Parathyroid adenoma (tissue), 2 donors: ENCODE results near the gene OR13C8.

ENCODE experiments used
- H2AFZ ChIP-seq: fragments of 300-600 bp; sonication (generic); one replicate; pipeline ENCODE4 v1.7.0; 2017; ENCODE audit warnings: antibody characterized with exemption, mild to moderate bottlenecking
- H3K27ac ChIP-seq: fragments of 300-600 bp; sonication (generic); one replicate; pipeline ENCODE4 v1.7.0; 2017
- H3K27me3 ChIP-seq: fragments of 300-600 bp; sonication (generic); one replicate; pipeline ENCODE4 v1.7.0; 2017; ENCODE audit warnings: low read length; ENCODE audit not compliant: control insufficient read depth, insufficient read depth
- H3K36me3 ChIP-seq: fragments of 300-600 bp; sonication (generic); one replicate; pipeline ENCODE4 v1.7.0; 2017; ENCODE audit warnings: low read length; ENCODE audit not compliant: control insufficient read depth, insufficient read depth
- H3K4me1 ChIP-seq: fragments of 300-600 bp; sonication (generic); one replicate; pipeline ENCODE4 v1.7.0; 2017; ENCODE audit warnings: control low read depth
- H3K4me2 ChIP-seq: fragments of 300-600 bp; sonication (generic); one replicate; pipeline ENCODE4 v1.7.0; 2017; ENCODE audit warnings: low read length
- H3K4me3 ChIP-seq: fragments of 300-600 bp; sonication (generic); one replicate; pipeline ENCODE4 v1.7.0; 2017; ENCODE audit warnings: low read depth, low read length
- H3K79me2 ChIP-seq: fragments of 300-600 bp; sonication (generic); one replicate; pipeline ENCODE4 v1.7.0; 2017; ENCODE audit warnings: control low read depth
- H3K9ac ChIP-seq: fragments of 300-600 bp; sonication (generic); one replicate; pipeline ENCODE4 v1.7.0; 2017; ENCODE audit warnings: mild to moderate bottlenecking
- H3K9me3 ChIP-seq: fragments of 300-600 bp; sonication (generic); one replicate; pipeline ENCODE4 v1.7.0; 2017; ENCODE audit warnings: low read length; ENCODE audit not compliant: control insufficient read depth
- TF ChIP-seq, protein P1 (sequence below): fragments of 300-600 bp; sonication (generic); IDR thresholded peaks from one replicate; pipeline ENCODE4 v1.7.0; 2017; ENCODE audit warnings: antibody characterized with exemption, mild to moderate bottlenecking
- donor health status: primary hyperparathyroidism.

The OR13C8 gene

DNA sequence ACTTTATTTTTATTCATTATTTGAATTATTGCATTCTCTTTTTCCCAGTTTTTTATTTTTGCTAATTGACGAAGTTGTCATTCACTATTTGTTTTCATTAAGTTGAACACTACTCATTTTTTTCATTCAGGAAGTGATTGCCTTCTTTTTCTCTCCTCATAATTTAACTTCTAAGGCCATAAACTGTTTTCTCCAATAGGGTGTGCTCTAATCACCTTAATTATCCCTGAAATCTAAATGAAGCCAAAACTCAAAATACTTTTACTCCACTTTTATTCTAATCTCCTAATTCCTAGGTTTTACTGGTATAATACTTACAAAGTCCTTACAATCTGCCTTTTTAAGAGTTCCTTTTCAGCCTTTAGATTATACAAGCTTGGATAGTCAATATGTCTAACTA is 39.4 kb downstream of the OR13C8 start:
- H3K9me3 ChIP-seq, result no peaks in the 10 kb centered on the region
- TF ChIP-seq, protein P1, sequence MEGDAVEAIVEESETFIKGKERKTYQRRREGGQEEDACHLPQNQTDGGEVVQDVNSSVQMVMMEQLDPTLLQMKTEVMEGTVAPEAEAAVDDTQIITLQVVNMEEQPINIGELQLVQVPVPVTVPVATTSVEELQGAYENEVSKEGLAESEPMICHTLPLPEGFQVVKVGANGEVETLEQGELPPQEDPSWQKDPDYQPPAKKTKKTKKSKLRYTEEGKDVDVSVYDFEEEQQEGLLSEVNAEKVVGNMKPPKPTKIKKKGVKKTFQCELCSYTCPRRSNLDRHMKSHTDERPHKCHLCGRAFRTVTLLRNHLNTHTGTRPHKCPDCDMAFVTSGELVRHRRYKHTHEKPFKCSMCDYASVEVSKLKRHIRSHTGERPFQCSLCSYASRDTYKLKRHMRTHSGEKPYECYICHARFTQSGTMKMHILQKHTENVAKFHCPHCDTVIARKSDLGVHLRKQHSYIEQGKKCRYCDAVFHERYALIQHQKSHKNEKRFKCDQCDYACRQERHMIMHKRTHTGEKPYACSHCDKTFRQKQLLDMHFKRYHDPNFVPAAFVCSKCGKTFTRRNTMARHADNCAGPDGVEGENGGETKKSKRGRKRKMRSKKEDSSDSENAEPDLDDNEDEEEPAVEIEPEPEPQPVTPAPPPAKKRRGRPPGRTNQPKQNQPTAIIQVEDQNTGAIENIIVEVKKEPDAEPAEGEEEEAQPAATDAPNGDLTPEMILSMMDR, result no peak

DNA sequence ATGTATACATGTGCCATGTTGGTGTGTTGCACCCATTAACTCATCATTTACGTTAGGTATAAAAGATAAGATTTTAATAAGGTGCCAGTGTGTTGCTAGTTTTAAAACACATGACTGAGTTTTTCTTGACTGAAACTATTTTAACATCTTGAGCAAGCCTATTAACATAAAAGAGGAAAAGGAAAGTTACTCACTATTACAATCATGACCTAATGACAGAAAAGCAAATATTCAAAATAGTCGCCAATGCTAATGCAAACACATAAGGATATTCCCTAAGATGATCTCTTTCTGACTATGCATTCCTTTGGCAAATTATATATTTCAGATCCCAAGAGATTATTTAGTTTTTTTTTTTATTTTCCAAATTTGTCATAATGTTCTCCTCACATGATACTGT is 42.2 kb downstream of the OR13C8 start:
- no peak overlapping the region for H2AFZ ChIP-seq
- H3K27me3 ChIP-seq, result no peaks in the 10 kb centered on the region
- H3K4me1 ChIP-seq, result no peaks in the 10 kb centered on the region
- H3K4me3 ChIP-seq, result no peak overlapping the region
- H3K79me2 ChIP-seq, result no peaks in the 10 kb centered on the region
- no peak overlapping the region for H3K9ac ChIP-seq
- H3K4me2 ChIP-seq, result no peak overlapping the region
- no peaks in the 10 kb centered on the region for H3K36me3 ChIP-seq
- TF ChIP-seq, protein P1, result no peak
- no peaks in the 10 kb centered on the region for H3K9me3 ChIP-seq
- no peak overlapping the region for H3K27ac ChIP-seq

More for the DNA sequence above, 39.4 kb downstream of the OR13C8 start:
- Histone ChIP-seq H3K36me3 (no peaks in the 10 kb centered on the region), H3K4me3 (no peak overlapping the region), H3K4me2 (no peak overlapping the region), H2AFZ (no peak overlapping the region), H3K79me2 (no peaks in the 10 kb centered on the region), H3K9ac (no peak overlapping the region), H3K27ac (no peak overlapping the region), H3K4me1 (no peaks in the 10 kb centered on the region), H3K27me3 (no peaks in the 10 kb centered on the region)

DNA sequence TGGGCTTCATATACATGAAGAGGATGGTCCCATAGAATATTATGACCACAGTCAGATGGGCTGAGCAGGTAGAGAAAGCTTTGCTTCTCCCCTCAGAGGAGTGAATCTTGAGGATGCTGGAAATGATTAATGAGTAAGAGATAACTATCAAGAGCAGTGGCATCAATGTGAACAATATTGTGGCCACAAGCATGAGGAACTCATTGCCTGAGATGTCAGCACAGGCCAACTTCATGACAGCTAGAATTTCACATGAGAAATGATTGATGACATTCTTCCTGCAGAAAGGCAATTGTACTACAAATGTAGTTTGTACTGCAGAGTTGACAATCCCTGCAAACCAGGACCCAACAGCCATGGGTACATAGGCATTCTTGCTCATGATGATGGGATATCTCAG is 48.5 kb downstream of the OR13C8 start:
- Histone ChIP-seq H3K4me3 (no peak overlapping the region), H2AFZ (no peak overlapping the region), H3K27me3 (no peaks in the 10 kb centered on the region), H3K79me2 (no peaks in the 10 kb centered on the region), H3K27ac (no peak overlapping the region), H3K4me1 (no peaks in the 10 kb centered on the region), H3K36me3 (no peaks in the 10 kb centered on the region), H3K9me3 (no peaks in the 10 kb centered on the region), H3K4me2 (no peak overlapping the region), H3K9ac (no peak overlapping the region)
- TF ChIP-seq, protein P1, result no peak

DNA sequence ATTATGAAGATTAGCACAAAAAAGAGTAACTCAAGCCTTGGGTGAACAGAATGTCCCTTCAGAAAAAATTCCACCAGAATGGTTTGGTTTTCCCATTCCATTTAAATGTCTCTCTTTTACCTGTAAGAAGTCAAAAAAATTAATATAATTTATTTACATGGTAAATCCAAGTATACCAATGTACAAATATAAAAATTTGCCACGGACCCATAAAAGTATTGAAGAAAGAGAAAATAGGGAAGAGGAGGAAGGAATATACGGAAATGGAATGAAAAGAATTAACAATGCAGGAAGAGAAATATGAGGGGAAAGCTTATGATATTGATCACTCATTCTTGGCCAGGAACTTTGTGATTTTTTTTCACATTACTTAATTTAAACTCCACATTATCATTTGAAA is 49.1 kb downstream of the OR13C8 start, which contains the start of gene OR13C9:
Gene OR13C9 (minus strand): TSS at position 101 of the 400 bp plus-strand sequence. CDS start 0 bp downstream, at position 101.
- H3K4me2 ChIP-seq, result no peak within 1 kb of the TSS
- no peak within 1 kb of the TSS for H3K27ac ChIP-seq
- no peak within 1 kb of the TSS for H3K4me3 ChIP-seq
- no peaks in the 10 kb centered on the region for H3K36me3 ChIP-seq
- no peaks in the 10 kb centered on the region for H3K4me1 ChIP-seq
- TF ChIP-seq, protein P1, result no peak
- H2AFZ ChIP-seq, result no peak within 1 kb of the TSS
- H3K79me2 ChIP-seq, result no peaks in the 10 kb centered on the region
- no peak within 1 kb of the TSS for H3K9ac ChIP-seq
- no peaks in the 10 kb centered on the region for H3K9me3 ChIP-seq
- no peaks in the 10 kb centered on the region for H3K27me3 ChIP-seq
